HG03025 (cell line): ENCODE measurements around the gene PLEKHH3.
A peak's percentile ranks its signal among the peaks of the same experiment; 100 is the strongest.

Experiments used
- ATAC-seq: cut with Tn5 transposase; IDR thresholded peaks from one replicate; pipeline ENCODE4 v1.9.1; 2021; ENCODE audit warnings: mild to moderate bottlenecking, moderate library complexity; ENCODE audit not compliant: unreplicated experiment, low FRiP score

Gene PLEKHH3

DNA sequence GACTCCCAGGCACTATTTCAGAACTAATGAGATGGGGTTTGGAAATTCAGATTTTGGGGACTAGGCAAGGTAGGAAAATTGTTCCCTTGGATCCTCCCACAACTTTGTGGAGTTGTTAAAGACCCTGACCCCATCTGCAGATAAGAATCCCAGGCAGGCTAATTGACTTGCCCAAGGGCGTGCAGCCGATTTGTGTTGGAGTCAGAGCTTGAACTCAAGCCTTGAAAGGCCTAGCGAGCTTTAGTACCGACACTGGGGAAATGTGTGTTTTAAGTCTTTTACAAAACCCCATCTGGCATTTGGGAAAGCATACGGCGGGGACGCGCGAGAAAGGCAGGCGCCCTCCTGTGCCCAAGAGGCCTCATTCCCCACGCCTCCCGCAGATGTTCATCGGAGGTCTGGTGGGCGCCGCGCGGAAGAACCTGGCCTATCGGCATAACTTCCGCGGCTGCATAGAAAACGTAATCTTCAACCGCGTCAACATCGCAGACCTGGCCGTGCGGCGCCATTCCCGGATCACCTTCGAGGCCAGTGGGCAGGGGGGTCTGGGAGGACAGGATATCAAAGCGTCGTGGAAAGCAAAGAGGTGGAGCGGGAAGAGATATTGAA lies 9.8 kb upstream of the PLEKHH3 start:
- ATAC-seq, result no peak

- ATAC-seq, result no peak
Observed at GRCh38 chr17:42685831-42686230, 9.0 kb upstream of the PLEKHH3 start.

DNA sequence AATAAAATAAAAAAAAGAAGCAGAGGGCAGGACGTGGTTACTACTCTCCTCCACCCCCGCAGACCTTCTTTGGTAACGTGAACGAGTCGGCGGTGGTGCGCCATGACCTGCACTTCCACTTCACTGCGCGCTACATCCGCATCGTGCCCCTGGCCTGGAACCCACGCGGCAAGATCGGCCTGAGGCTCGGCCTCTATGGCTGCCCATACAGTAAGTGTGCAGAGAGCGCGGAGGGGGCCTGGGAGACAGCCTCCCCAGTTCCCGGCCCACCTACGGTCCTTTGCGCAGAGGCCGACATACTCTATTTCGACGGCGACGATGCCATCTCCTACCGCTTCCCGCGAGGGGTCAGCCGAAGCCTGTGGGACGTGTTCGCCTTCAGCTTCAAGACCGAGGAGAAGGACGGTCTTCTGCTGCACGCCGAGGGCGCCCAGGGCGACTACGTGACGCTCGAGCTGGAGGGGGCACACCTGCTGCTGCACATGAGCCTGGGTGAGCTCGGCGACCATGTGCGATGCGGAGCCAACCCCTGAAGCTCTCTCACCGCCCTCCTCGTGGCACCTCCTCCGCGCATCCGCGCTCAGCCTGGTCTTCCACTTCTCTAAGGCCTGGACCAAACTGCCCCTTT lies 8.2 kb upstream of the PLEKHH3 start:
- ATAC-seq, result no peak

GRCh38 chr17:42683407-42684034 lies 6.7 kb upstream of the PLEKHH3 start:
- no peak for ATAC-seq

DNA sequence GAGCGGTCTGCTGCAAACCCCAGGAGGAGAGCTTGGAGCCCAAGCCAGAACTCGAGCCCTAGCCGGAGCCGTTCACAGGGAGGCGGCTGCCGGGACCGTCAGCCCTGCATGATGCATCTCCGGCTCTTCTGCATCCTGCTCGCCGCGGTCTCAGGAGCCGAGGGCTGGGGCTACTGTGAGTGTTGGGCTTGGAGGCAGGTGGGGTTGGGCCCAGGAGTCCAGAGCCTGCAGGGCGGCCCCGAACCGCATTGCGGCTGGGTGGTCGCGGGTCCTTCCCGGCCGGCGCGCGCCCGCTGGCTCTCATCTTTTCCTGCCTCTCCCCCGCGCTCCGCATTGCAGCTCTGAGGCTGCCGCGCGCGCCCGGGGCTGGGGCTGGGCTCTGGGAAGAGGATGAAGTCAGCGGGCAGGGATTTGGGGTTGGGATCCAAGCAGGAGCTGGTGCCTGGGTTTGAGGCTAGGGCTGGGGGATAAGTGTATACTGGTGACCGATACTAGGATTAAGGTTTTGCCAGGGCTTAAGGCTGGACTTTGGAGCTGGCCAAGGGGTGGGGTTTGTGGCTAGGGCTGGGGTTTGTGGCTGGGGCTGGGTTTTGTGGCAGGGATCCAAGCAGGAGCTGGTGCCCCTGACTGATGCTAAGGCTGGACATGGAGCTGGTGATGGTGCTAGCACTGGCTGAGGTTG lies 6.1 kb upstream of the PLEKHH3 start:
- no peak for ATAC-seq

DNA sequence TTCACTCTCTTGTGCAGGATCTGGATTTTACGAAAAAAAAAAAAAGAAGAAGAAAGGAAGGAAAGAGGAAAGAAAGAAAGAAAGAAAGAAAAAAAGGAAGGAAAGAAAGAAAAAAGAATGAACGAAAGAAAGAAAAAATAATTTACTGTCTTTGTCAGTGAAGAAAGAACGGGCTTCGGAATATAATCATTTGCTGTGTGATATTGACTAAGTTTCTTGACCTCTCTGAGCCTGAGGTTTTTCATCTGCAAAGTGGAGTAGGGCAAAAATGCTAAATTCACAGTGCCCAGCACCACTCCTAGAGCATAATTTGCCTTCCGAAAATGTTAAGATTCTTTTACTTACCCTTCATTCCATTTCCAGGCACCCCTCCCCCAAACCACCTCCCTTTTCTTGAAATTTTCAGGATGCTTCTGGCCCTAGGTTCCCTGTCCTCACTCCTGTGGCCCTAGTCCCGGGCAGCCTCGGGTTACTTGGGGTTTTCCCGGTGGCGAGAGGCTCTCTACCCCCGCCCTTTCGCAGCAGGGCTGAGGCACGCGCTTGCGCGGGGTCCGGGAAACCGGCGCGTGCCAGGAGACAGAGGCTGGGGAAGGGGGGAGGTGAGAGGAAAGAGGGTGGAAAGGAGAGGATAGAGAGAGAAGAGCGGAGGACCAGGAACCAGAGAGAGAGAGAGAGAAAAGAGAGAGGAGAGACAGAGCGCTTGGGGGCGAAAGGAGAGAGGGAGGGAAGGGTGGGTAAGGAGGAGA lies 5.4 kb upstream of the PLEKHH3 start, which contains the start of gene CNTNAP1:
CNTNAP1 (plus strand) TSS at position 556 of the 746 bp plus-strand sequence. CDS start 299 bp downstream, outside the sequence.
- no peak for ATAC-seq

DNA sequence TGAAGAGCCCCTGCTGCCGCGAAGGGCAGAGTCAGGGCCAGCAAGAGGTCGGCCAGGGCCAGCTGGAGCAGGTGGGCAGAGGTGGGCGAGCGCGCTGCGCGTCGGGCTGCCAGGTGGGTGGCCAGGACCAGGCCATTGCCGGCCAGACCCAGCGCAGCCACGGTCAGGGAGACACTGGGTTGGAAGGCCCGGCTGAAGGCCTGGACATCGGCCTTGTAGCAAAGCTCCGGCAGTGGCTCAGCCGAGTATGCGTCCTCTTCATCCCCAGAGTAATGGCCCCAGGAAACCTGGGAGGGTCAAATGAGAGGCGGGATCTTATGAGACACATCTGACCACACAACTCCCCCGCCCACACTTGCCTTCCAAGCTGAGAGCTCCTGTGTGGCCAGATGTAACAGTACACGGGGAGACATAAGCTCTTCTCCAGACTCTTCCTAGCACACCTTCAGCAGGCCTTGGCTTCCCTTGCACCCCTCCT lies 3.6 kb upstream of the PLEKHH3 start:
- ATAC-seq, result no peak

DNA sequence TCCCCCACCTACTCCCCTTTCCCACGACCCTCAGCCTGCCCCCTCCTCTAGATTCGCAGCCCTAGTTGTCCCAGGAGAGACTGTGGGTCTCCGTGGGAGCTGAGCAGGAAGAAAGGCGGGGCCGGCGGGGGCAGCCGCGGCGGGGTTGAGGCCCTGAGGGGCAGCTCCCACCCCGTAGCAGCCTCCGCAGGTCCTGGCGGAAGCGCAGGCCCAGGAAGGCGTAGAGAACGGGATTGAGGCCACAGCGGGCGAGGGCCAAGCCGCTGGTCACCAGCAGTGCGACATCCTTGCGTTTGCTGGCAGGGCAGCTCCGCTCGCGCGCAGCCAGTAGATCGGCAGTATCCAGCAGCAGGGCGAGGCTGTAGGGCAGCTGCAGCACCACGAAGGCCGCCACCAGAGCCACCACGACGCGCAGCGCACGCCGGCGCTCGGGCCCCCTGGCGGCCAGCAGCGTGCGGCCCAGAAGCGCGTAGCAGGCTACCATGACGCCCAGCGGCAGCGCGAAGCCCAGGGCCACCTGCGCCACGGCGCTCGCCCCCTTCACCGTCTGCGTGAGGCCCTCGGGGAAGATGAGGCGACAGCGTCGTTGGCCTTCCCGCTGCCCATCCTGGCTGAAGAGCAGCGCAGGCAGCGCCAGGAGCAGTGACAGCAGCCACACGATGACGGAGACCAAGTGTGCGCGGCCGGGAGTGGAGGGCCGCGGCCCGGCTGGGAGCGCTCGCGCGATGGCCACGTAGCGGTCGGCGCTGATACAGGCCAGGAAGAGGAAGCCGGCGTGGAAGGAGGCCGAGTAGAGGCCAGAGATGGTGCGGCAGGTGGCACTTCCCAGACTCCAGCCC lies 2.9 kb upstream of the PLEKHH3 start:
- no peak for ATAC-seq

- no peak for ATAC-seq
Observed at GRCh38 chr17:42678951-42679491, 2.2 kb upstream of the PLEKHH3 start.

DNA sequence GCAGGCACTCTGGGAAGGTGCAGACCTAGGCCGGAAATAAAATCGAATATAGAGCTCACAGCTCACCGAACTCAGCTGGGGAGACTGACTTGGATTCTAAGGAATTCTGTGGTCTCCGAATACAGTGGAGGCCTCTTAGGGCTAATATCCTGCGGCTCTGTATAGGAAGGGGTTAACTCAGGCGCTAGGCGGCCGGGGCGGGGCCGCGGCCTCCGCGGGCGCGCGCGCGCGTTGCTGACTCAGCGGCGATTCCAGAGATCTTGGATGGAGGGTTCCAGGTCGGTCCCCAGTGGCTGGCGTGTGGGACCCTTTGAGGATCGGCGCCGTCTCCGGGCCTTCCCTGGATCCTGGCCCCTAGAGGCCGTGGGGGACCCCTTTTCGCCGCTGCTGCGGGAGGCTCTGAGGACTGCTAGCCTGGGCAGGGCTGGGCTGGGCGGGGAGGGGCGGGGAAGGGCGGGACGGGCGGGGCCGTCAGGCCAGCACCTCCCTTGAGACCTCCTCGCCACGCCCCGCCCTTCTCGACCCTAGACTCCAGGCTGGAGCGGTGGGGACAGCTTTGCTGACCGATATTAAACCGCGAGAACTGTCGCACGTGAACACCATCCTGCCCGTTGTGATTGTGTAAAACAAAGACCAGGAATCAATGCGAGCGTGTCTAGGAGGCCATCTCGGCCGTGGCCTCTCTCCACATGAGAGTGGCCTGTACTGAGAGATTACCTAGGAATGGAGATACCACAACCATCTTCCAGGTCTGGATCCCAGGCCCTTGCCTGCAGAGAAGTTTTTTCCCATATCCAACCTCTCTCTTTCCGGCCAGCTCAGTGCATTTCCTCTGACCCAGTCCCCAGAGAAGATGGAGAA lies 1.4 kb upstream of the PLEKHH3 start:
- no peak for ATAC-seq

DNA sequence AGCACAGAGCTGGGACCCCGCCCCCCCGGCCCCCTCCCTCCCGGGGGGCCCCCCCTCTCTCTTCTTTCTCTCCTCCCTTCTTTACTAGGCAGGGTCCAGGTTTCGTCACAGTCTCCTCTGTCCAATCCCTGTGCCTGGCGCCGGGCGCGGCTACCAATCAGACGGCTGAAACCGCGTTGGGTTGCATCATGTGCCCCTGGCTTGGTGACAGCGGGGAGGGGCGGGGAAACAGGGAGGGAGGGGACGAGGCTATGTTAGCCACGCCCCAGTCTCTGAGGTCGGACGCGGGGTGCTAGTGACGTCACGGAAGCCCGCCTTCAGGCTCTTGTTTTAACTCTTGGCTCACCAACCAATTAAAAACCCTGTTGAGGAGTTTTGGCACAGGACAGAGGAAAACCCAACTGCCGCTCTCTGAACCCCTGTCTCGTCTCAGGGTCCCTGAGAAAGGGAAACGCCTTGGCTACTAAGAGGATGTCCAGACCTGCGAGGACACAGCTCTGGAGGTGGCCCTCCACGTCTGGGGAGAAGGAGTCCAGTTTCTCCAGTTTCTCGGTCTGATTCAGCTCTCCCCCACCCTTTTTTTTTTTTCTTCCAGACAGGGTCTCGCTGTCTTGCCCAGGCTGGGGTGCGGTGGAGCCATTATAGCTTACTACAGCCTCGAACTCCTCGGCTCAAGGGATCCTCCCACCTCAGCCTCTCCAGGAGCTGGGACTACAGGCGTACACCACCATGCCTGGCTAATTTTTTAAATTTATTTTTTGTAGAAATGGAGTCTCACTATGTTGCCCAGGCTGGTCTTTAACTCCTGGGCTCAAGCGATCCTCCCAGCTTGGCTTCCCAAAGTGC lies 441 bp upstream of the PLEKHH3 start:
- ATAC-seq, result peak; percentile 57

DNA sequence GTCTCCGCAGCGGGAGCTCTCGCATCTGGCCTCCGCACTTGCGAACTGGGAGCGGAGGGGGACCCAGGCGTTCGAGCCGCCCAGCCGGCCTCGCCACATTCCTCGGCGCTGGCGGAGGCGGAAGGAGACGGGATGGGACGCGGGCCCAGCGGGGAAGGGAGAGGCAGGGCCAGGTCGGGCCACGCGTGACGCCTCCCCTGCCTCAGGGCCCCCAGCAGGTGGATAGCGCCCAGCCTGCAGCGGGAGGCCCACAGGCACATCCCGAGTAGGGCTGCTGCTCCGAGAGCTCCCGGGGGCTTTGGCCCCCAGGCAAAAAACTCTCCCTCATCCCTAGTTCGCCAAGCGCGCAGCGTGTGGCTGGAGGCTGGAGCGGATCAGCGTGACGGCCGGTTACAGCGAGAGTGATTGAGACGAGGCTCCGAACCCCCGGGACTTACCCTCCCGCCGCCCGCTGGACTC lies 800 bp downstream of the PLEKHH3 start:
- ATAC-seq, result no peak

DNA sequence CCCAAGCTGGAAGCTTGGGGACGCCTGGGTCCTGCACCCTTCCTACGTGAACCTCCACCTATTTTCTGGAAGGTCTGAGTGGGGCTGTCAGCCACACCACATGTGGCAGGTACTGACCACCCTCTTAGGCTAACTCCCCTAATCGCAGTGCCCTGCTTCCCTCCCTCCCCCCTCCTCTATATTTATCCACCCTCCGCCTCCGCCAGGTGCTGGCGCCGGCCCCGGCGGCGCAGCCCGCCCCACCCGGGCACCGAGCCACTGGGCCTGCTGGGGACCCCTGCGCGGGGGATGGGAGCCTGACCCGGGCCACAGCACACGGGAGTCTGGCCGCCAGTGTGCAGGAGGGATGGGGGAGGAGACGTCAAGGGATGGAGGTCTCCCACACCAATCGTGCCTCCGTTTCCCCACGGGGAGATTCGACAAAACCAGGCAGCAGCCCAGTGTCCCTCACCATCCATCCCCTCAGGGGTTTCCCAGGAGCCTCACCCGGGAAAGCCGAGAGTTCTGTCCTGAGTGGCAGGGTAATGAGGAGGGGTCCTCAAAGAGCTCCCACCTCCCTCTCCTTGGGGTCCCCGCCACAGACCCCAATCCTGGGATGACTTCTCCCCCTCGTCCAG lies 1.3 kb downstream of the PLEKHH3 start:
- no peak for ATAC-seq

DNA sequence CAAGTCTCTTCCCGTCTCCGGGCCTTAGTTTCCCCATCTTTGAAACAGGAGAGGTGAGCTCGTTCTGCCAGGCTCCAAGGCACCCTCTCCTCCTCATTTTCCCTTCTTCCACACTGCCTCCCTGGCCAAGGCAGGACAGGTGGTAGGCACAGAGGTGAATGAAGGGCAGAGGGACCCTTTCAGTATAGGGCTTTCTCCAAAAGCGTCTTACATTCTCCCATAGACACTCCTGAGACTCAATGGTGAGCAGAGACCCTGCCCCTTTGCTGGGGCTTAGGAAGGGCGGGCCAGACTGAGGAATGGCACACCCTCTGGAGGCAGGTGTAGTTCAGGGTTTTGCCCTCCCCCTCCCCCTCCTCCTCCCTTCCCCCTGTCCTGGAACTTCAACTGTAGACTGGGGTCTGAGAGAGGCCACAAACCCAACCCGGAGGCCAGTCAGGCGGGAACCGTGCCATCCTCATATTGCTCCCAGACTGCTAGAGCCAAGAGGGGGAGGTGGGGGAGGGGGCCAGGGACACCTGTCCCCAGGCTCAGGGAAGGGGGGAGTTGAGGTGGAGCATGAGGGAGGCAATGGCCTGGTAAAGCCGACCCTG lies 1.9 kb downstream of the PLEKHH3 start:
- no peak for ATAC-seq

- ATAC-seq, result no peak
Observed at GRCh38 chr17:42673885-42674754, 2.7 kb downstream of the PLEKHH3 start.
